SH-SY5Y (cell line): Measurements from ENCODE around the gene LRFN3.

ENCODE experiments used
- GATA2 ChIP-seq: IDR thresholded peaks from 2 replicates; pipeline ENCODE4 v1.6.1; 2011; ENCODE audit warnings: mild to moderate bottlenecking, low read depth, low read length
- GATA3 ChIP-seq: IDR thresholded peaks from 2 replicates; pipeline ENCODE4 v1.6.1; 2011; ENCODE audit warnings: low read depth, mild to moderate bottlenecking, low read length, moderate library complexity

Gene LRFN3

DNA sequence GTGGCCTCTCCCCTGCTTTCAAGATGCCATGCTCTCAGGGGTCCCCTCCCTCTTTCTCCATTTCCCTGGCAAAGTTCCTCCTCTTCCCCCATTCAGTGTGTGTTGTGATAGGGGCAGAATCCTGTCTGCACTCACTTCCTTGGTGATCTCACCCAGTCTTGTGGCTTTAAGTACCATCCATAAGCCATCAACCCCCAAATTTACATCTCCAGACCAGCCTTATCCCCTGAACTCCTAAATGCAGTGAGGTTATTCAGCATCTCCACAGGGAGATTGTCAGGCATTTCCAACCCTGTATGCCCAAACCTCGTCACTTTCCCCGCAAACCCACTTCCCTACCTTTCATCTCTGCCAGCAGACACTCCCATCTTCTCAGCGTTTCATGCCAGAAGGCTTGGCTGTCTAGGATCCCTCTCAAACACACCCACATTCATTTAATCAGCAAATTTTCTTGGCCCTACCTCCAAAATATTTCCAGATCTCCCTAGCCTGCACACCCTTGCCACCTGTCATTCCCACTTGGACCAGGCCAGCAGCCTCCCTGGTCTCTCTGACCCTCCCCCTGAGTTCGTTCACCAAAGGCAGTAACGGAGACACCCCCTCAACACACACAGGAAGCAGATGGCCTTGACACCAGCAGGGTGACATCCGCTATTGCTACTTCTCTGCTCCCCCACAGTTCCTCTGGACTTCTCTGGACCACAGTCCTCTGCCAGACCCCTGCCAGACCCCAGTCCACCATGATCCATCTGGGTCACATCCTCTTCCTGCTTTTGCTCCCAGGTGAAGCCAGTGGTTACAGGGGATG is 34.1 kb upstream of the LRFN3 start, which contains the start of gene HCST:
Gene HCST (plus strand): TSS at position 676 of the 808 bp plus-strand sequence. CDS start 65 bp downstream, at position 741.
- TF ChIP-seq GATA2, result no peak
- no peak for TF ChIP-seq GATA3

DNA sequence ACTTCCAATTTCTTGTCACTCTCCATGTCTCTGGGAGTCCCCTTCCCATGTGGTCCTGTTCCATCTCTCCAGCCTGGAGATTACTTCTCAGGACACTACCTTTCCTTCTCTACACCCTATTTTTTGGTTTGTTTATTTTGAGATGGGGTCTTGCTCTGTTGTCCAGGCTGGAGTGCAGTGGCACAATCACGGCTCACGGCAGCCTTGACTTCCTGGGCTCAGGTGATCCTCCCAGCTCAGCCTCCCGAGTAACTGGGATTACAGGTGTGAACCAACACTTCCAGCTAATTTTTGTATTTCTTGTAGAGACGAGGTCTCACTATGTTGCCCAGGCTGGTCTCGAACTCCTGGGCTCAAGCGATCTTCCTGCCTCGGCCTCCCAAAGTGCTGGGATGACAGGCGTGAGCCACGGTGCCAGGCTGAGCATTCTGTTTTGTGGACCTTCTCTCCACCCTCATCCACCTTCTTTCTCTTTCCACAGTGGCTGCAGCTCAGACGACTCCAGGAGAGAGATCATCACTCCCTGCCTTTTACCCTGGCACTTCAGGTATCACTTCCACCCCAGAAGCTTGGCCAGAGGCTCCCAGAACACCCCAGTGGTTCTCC is 33.2 kb upstream of the LRFN3 start:
- TF ChIP-seq GATA2 (no peak), GATA3 (no peak)

DNA sequence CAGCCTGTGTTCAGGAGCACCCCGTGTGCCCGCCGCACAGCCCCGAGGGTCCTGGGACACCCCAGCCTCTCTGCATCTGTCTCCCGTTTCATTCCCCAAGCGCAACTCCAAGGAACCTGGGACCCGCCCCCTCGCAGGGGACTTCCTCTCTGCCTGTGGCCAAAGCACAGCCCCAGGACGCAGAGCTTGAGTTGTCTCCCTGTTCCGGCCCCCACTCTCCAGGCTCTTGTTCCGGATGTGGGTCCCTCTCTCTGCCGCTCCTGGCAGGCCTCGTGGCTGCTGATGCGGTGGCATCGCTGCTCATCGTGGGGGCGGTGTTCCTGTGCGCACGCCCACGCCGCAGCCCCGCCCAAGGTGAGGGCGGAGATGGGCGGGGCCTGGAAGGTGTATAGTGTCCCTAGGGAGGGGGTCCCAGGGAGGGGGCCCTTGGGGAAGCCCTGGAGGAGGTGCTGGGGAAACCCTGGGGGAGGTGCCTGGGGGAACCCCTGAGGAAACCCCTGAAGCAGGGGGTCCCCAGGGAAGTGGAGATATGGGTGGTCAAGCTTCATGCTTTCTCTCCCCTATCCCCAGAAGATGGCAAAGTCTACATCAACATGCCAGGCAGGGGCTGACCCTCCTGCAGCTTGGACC is 32.5 kb upstream of the LRFN3 start:
- no peak for TF ChIP-seq GATA2
- TF ChIP-seq GATA3, result no peak

DNA sequence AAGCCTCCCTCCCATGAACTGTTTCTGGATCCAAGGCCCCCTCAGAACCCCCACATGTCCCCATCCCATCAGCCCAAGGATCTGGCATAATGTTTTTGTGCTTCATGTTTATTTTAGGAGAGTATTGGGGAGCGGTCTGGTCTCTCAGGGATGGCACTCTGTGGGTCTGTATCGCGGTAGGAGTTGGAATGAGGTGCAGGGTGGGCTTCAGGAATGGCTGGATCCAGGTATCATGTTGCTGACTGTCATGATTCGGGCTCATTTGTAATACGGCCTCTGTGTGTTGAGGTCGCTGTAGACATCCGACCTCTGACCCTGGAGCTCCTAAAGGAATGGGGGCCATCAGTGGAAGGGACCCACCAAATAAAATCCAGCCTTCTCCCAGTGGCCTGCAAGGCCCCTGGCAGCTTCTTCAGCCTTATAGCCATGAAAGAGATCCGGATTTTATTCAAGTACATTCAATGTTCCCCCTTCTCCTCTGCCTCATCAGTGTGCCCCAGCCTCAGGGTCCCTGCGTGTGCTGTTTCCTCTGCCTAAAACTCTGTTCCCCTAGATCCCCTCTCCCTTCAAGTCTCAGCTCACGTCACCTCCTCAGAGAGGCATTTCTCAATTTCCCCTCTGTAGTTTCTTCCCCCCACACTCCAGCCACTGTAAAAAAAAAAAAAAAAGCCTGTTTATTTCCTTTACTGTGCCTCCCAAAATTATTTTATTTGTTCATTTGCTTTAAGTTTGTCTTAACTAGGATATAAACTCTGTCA is 31.7 kb upstream of the LRFN3 start:
- no peak for TF ChIP-seq GATA2
- TF ChIP-seq GATA3, result no peak

DNA sequence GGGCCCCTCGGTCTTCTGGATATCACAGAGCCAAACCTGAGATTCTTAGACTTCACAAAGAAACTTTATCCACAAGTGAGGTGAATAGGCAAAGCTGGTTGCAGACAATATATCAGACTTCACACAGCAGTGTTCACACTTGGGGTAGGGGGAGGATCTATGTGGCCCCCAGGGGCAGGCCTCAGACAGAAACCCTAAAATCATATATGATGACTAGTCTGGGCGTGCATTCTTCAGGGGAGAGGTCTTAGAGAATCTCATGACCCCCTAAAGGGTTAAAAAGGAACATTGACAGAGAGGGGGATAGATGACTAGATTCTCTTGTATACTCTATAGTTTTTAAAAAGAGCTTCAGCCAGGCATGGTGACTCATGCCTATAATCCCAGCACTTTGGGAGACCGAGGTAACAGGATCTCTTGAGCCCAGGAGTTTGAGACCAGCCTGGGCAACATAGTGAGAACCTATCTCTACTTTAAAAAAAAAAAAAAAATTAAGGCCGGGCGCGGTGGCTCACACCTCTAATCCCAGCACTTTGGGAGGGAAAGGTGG is 30.9 kb upstream of the LRFN3 start:
- TF ChIP-seq GATA3 (no peak), GATA2 (no peak)

DNA sequence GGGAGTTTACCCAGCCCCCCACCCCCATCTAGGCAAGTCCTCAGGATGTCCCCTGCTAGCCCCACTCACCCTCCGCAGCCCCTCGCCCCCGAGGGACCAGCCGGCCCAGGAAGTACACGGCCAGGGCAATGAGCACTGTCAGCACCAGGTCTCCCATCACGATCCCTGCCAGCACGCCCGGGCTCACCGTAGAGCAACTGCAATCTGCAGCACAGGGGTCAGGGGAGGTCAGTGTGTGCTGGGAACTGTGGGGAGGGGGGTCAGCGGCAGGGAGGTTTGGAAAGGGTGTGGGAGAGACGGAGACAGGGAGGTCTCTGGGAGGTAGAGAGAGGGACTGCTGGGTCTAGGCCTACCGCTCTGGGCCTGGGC is 28.8 kb upstream of the LRFN3 start:
- no peak for TF ChIP-seq GATA2
- TF ChIP-seq GATA3, result no peak

DNA sequence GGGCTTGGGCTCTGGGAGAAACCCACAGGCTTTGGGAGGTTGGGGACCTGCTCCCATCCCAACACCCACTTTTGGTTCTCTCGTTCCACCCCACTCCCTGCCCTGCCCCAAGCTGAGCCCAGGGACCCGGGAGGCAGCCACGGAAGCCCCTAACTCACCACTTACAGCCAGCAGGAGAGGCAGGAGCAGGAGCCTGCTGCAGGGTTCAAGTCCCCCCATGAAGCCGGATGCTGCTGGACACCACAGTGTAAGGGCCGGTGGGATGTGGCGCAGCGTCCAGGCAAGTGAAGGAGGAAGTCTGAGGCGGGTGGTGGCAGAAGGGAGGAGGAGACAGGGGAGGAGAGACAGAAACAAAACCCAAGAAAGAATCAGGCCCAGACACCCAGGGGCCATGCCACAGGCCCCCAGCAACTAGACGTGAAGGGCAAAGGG is 28.1 kb upstream of the LRFN3 start, which contains the start of gene TYROBP:
Gene TYROBP (minus strand): TSS at position 286 of the 432 bp plus-strand sequence. CDS start 67 bp downstream, at position 219.
- TF ChIP-seq GATA2, result no peak
- TF ChIP-seq GATA3, result no peak

DNA sequence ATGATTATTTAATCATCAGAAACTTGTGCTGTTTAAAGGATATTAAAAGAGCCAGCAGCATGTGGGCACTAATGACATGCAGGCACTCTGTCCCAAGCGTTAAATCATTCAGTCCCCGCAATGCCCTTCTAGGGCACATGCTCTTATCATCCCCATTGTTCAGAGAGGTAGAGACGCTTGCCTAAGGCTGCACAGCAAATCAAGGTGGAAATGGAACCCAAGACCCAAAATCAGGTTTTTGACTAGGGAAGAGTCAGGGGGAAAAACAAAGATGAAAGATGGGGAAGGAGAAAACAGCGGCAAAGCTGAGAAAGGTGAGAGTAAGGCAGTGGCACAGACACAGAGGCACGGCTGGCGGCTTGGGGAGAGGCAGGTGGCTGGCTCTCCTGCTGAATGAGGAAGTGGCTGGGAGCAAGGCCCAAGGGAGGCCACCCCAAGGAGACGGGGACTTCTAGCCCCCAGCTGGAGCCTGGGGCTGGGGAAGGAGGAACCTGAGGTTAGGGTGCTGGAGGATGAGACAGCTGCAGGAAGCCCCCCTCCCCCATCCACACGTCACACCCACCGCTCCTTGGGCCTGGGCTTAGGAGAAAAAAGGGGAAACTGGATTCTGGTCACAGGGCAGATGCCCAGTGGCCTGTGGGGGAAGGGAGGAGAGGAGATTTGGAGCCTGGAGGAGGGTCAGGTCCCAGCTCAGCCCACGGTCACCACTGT is 27.0 kb upstream of the LRFN3 start:
- TF ChIP-seq GATA2 (no peak), GATA3 (no peak)

DNA sequence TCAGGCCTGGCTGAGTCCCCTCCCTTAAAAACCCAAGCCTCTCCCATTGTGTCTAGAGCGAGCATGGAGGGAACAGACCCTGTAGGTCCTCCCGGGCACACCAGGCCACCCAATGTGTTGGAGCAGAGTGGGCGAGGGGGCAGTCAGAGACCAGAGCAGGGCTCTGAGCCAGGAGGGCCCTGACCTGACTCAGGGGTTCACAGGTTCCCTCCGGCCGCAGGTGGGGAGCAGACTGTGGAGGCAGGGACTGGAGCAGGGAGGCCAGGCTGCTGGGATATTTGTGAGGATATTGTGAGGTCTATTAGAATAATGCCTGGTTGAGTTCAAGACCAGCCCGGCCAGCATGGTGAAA is 26.5 kb upstream of the LRFN3 start:
- TF ChIP-seq GATA2 (no peak), GATA3 (no peak)

DNA sequence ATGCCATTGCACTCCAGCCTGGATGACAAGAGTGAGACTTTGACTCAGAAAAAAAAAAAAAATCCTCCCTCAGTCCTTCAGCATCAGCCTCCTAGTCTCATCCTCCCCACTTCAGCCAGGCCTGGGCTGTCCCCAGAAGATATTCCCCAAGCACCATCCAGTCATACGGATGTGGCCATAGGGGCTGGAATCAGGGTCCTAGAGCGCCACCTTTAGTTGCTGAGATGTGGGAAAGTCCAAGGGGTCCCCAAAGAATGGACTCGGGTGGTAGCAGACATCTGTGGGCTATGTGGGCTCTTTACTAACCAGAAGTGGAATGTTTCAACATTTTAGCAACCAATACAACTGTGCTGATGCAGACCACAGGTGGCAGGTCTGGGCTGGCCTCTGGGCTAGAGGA is 25.0 kb upstream of the LRFN3 start:
- TF ChIP-seq GATA2, result no peak
- TF ChIP-seq GATA3, result no peak

DNA sequence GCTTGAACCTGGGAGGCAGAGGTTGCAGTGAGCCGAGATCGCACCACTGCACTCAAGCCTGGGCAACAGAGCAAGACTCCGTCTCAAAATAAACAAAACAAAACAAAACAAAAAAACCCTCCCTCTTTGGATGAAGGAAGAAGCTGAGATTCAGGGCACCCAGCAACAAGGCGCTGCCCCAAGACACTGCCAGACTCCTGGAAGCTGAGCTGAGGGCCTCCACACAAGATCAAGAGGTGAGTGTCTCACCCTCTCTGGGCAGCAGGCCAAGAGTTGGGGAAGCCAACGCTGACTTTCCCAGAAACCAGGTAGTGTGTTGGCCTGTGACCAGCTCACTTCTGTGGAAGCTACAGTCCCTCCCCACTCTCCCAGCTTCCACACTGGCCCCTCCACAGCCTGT is 24.4 kb upstream of the LRFN3 start:
- TF ChIP-seq GATA2 (no peak), GATA3 (no peak)

DNA sequence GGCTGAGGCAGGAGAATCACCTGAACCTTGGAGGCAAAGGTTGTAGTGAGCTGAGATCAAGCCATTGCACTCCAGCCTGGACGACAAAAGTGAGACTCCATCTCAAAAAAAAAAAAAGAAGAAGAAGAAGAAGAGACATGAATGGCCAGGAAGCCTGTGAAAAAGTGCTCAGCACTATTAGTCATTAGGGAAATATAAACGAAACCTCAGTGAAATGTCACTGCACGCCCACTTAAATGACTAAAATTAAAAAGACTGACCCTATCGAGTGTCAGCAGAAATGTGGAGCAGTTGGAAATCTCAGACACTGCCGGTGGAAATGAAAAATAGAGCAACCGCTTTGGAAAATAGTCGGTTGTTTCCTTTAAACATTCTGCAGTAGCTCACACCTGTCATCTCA is 22.6 kb upstream of the LRFN3 start:
- TF ChIP-seq GATA2, result no peak
- no peak for TF ChIP-seq GATA3

DNA sequence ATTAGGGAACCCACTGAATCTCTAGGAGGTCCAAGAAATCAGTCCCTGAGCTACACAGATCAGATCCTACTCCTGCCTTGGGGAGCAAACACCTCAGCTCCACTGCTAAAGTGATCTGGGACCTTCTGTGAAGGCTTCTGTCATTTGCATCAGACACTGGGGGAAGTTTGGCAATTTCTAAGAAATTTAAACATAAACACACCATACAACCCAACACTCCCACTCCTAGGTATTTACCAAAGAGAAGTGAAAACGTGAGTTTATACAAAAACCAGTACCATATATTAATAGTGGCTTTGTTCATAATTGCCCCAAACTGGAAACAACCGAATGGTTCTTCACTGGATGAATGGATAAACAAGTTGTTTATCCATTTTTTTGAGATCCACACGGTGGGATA is 20.7 kb upstream of the LRFN3 start:
- TF ChIP-seq GATA2, result no peak
- TF ChIP-seq GATA3, result no peak

DNA sequence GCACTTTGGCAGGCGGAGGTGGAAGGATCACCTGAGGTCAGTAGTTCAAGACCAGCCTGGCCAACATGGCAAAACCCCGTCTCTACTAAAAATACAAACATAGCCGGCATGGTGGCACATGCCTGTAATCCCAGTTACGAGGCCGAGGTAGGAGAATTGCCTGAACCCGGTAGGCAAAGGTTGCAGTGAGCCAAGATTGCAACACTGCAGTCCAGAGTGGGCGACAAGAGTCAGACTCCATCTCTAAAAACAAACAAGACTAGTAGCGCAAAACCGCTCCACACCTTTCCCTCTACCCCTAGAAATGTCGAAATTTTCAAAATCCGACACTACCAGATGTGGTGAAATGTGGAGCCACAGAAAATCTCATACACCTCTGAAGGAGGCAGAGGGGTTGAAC is 16.9 kb upstream of the LRFN3 start:
- TF ChIP-seq GATA2 (no peak), GATA3 (no peak)
